Aorta (tissue), 5 donors: ENCODE measurements around the gene MCRS1. TPM values are rescaled to one million over a fixed set of nuclear protein-coding genes. Genes with fewer than 3 reads are reported as not detected.

Source experiments
- ATAC-seq: fragments of 200-7000 bp; cut with Tn5 transposase; one replicate; pipeline ENCODE4 v1.9.1; 2022; ENCODE audit warnings: moderate library complexity; ENCODE audit not compliant: low FRiP score
- DNase-seq, 2 donors: peaks; one replicate each; pipeline ENCODE4 v3.0.0-alpha.2; 2020
- H3K27ac ChIP-seq, 2 donors: one replicate each; pipeline ENCODE4 v1.5.1; 2013; ENCODE audit warnings: low read length in 2 of 2, mild to moderate bottlenecking in 2 of 2, moderate library complexity in 2 of 2, control low read depth in 1 of 2, inconsistent platforms in 1 of 2, low read depth in 1 of 2
- H3K27me3 ChIP-seq, 2 donors: one replicate each; pipeline ENCODE4 v1.6.1; 2013; ENCODE audit warnings: control low read depth in 1 of 2, low read length in 1 of 2, mild to moderate bottlenecking in 1 of 2, moderate library complexity in 1 of 2; ENCODE audit not compliant: insufficient read depth in 2 of 2, control insufficient read depth in 1 of 2
- H3K36me3 ChIP-seq, 2 donors: one replicate each; pipeline ENCODE4 v1.6.1; 2013; ENCODE audit warnings: control low read depth in 1 of 2, low read length in 1 of 2, mild to moderate bottlenecking in 1 of 2; ENCODE audit not compliant: insufficient read depth in 2 of 2, control insufficient read depth in 1 of 2
- H3K4me1 ChIP-seq, 2 donors: one replicate each; pipeline ENCODE4 v1.6.1; 2013; ENCODE audit warnings: low read length in 2 of 2, control low read depth in 1 of 2, mild to moderate bottlenecking in 1 of 2, moderate library complexity in 1 of 2; ENCODE audit not compliant: insufficient read depth in 2 of 2, control insufficient read depth in 1 of 2
- H3K4me3 ChIP-seq, 2 donors: one replicate each; pipeline ENCODE4 v1.5.1; 2013; ENCODE audit warnings: low read length in 2 of 2, control low read depth in 1 of 2, mild to moderate bottlenecking in 1 of 2
- H3K9me3 ChIP-seq: one replicate; pipeline ENCODE4 v1.6.1; 2013; ENCODE audit warnings: mild to moderate bottlenecking, low read length; ENCODE audit not compliant: control insufficient read depth
- WGBS, 2 donors: extraction: QIAGEN DNeasy Blood & Tissue Kit; methylation state at CpG; one replicate each; pipeline ENCODE4 v1.1.7; 2013; 5-methylcytosine and 5-hydroxymethylcytosine counted together
- intact Hi-C, 2 donors: fragments of 100-400 bp; cut with DNase I; formaldehyde crosslinking; loops; one replicate each; pipeline versions ENCODE4 v1.14.2 to v1.15.0; 2022
- polyA plus RNA-seq, 2 donors: library from polyadenylated mRNA; stranded (reverse); fragments of 200-250 nt; gene quantifications; one replicate each; pipeline ENCODE4 v1.2.3, GENCODE V29; 2013
- total RNA-seq, 2 donors: library from RNA; stranded (reverse); fragmentation: NEBNext Ultra II Directional; extraction: Animal tissue kit (Norgen Biotek cat#: 25700); gene quantifications; one replicate each; pipeline ENCODE4 v1.2.1, GENCODE V29; 2021
- donor health status: healthy with polysubstance abuse.
- donor health status: Bipolar disorder and iron deficiency.
- donor health status: DM: no; HTN: no; CAD: no.
- donor health status: DM: no; HTN: no; CAD: no.
- donor health status: DM: yes; HTN: yes; CAD: no.

The MCRS1 gene
- total and polyA plus RNA-seq, 4 donors, result 27.5 to 99.2 (median 39.3) TPM

DNA sequence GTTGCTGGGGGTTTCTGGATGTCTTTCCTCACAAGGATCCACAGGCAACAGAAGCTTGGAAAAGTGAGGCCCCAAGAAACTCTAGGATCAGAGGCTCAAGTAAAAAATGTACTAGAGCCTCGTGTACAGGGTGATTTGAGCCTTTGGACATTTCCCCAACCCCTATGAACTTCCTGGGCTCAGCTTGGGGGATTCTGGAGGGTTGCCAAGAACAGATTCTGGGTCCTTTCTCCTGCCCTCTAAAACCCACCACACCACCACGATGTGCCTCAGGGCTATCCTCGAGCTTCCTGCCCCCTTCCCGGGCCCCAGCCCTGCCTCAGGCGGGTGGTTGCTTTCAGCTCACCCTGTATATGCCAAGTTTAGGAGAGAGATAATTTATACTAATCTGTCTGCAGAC is 36.9 kb upstream of the MCRS1 start:
- ATAC-seq, result no peak
- H3K4me1 ChIP-seq, result no peaks in the 10 kb centered on the region
- H3K36me3 ChIP-seq, result no peaks in the 10 kb centered on the region
- no peak overlapping the region for H3K4me3 ChIP-seq
- no peaks in the 10 kb centered on the region for H3K9me3 ChIP-seq
- 67 to 74% methylated on average over 5 of the region's 5 CpGs for WGBS, 2 donors
- intact Hi-C loops, result no loop called here
- H3K27me3 ChIP-seq, result no peaks in the 10 kb centered on the region
- no peak overlapping the region for H3K27ac ChIP-seq
- DNase-seq, result no peak

GRCh38 chr12:49603721-49604120 is 35.8 kb upstream of the MCRS1 start:
- intact Hi-C loops, result no loop called here
- no peaks in the 10 kb centered on the region for H3K4me1 ChIP-seq
- ATAC-seq, result no peak
- H3K36me3 ChIP-seq, result no peaks in the 10 kb centered on the region
- H3K9me3 ChIP-seq, result no peaks in the 10 kb centered on the region
- H3K4me3 ChIP-seq, result no peak overlapping the region
- DNase-seq, result no peak
- 78 to 81% methylated on average over 1 of the region's 1 CpG for WGBS, 2 donors
- no peak overlapping the region for H3K27ac ChIP-seq
- H3K27me3 ChIP-seq, result no peaks in the 10 kb centered on the region

DNA sequence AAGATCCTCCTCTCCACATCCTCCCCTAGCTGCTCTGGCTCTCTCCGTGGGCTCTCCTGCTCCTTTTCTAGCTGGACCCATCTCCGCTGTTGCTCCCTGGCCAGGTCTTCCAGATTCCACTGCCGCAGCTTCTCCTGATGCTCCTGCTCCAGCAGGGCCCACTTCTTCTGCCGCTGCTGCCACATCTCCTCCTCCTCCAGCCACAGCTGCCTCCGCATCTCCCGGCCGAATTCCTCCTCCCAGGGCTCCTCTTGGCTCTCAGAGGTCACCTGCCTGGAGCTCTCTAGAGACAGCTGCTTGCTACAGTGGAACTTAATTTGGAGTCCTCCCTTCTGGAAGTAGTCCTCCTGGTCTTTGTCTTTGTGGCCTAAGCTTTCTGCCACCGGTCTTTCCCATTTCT is 32.0 kb upstream of the MCRS1 start:
- 91 to 97% methylated on average over 8 of the region's 8 CpGs for WGBS, 2 donors
- DNase-seq, result no peak
- Histone ChIP-seq H3K27me3 (no peaks in the 10 kb centered on the region), H3K27ac (no peak overlapping the region), H3K36me3 (no peaks in the 10 kb centered on the region), H3K4me3 (no peak overlapping the region), H3K9me3 (no peaks in the 10 kb centered on the region), H3K4me1 (no peaks in the 10 kb centered on the region)
- no peak for ATAC-seq
- intact Hi-C loops, result no loop called here

- WGBS, 2 donors, result 79 to 80% methylated on average over 10 of the region's 10 CpGs
- intact Hi-C loops, result no loop called here
- Histone ChIP-seq H3K4me1 (no peaks in the 10 kb centered on the region), H3K27ac (no peak overlapping the region), H3K27me3 (no peaks in the 10 kb centered on the region), H3K4me3 (no peak overlapping the region), H3K36me3 (no peaks in the 10 kb centered on the region), H3K9me3 (no peaks in the 10 kb centered on the region)
- no peak for ATAC-seq
- no peak for DNase-seq
Measured at GRCh38 chr12:49598527-49598926, 30.6 kb upstream of the MCRS1 start.

- Histone ChIP-seq H3K4me1 (no peaks in the 10 kb centered on the region), H3K9me3 (no peaks in the 10 kb centered on the region), H3K4me3 (no peak overlapping the region), H3K27me3 (no peaks in the 10 kb centered on the region), H3K27ac (no peak overlapping the region), H3K36me3 (no peaks in the 10 kb centered on the region)
- WGBS, 2 donors, result 49 to 59% methylated on average over 4 of the region's 4 CpGs
- DNase-seq (no peak), ATAC-seq (no peak)
- intact Hi-C loops, result no loop called here
Measured at GRCh38 chr12:49588721-49589516, 21.0 kb upstream of the MCRS1 start.

- ATAC-seq (no peak), DNase-seq (no peak)
- intact Hi-C loops, result no loop called here
- 94% methylated on average over 7 of the region's 7 CpGs for WGBS, 2 donors
- Histone ChIP-seq H3K36me3 (no peaks in the 10 kb centered on the region), H3K9me3 (no peaks in the 10 kb centered on the region), H3K4me3 (no peak overlapping the region), H3K4me1 (no peaks in the 10 kb centered on the region), H3K27ac (no peak overlapping the region), H3K27me3 (no peaks in the 10 kb centered on the region)
Measured at GRCh38 chr12:49588281-49588680, 20.3 kb upstream of the MCRS1 start.

GRCh38 chr12:49587174-49587908 is 19.4 kb upstream of the MCRS1 start:
- H3K27me3 ChIP-seq, result no peaks in the 10 kb centered on the region
- 88 to 89% methylated on average over 11 of the region's 11 CpGs for WGBS, 2 donors
- H3K36me3 ChIP-seq, result no peaks in the 10 kb centered on the region
- H3K9me3 ChIP-seq, result no peaks in the 10 kb centered on the region
- DNase-seq (no peak), ATAC-seq (no peak)
- no peak overlapping the region for H3K4me3 ChIP-seq
- intact Hi-C loops, result no loop called here
- H3K4me1 ChIP-seq, result no peaks in the 10 kb centered on the region
- H3K27ac ChIP-seq, result no peak overlapping the region

GRCh38 chr12:49585477-49586459 is 17.8 kb upstream of the MCRS1 start:
- Histone ChIP-seq H3K36me3 (no peaks in the 10 kb centered on the region), H3K9me3 (no peaks in the 10 kb centered on the region), H3K27me3 (no peaks in the 10 kb centered on the region), H3K27ac (no peak overlapping the region), H3K4me1 (no peaks in the 10 kb centered on the region), H3K4me3 (no peak overlapping the region)
- intact Hi-C loops, result no loop called here
- DNase-seq, result peak in 1 of 2 donors; percentile 49
- 78 to 81% methylated on average over 16 of the region's 16 CpGs for WGBS, 2 donors
- no peak for ATAC-seq
